Tibial artery (tissue), 4 donors: Measurements from ENCODE around the gene COL27A1.
A peak's percentile ranks its signal among the peaks of the same experiment; 100 is the strongest.

Source experiments
- DNase-seq, 2 donors: peaks; one replicate each; pipeline ENCODE4 v3.0.0-alpha.2; 2019
- H3K27ac ChIP-seq, 2 donors: fragments of 200-600 bp; sonication (generic) in 1 of 2; 1 replicate in 1 of 2; 2 replicates in 1 of 2; pipeline ENCODE4 v1.5.1; 2018 to 2019; ENCODE audit warnings: mild to moderate bottlenecking in 1 of 2
- H3K27me3 ChIP-seq, 2 donors: fragments of 200-600 bp; sonication (generic) in 1 of 2; one replicate each; pipeline versions ENCODE4 v1.5.1 to v1.6.0; 2016 to 2019
- H3K36me3 ChIP-seq, 3 donors: fragments of 200-600 bp; sonication (generic) in 2 of 3; one replicate each; pipeline ENCODE4 v1.5.1; 2016 to 2019; ENCODE audit warnings: mild to moderate bottlenecking in 2 of 3
- H3K4me1 ChIP-seq, 4 donors: fragments of 200-600 bp; sonication (generic) in 2 of 4; 1 replicate in 3 of 4; 2 replicates in 1 of 4; pipeline ENCODE4 v1.5.1; 2016 to 2019
- H3K4me3 ChIP-seq, 2 donors: fragments of 200-600 bp; sonication (generic) in 1 of 2; 1 replicate in 1 of 2; 2 replicates in 1 of 2; pipeline ENCODE4 v1.5.1; 2018 to 2019; ENCODE audit warnings: mild to moderate bottlenecking in 2 of 2
- H3K9me3 ChIP-seq, 3 donors: fragments of 200-600 bp; sonication (generic) in 1 of 3; one replicate each; pipeline ENCODE4 v1.5.1; 2016 to 2019
- CTCF ChIP-seq, 2 experiments: fragments of 200-600 bp in 1 of 2; fragments of 450-650 bp in 1 of 2; IDR thresholded peaks; one replicate each; pipeline ENCODE4 v1.5.1; 2017 to 2019; ENCODE audit warnings: antibody characterized with exemption in 2 of 2, mild to moderate bottlenecking in 1 of 2, moderate library complexity in 1 of 2
- intact Hi-C: fragments of 100-400 bp; cut with DNase I; formaldehyde crosslinking; loops from one replicate; pipeline ENCODE4 v1.15.0; 2023; ENCODE audit warnings: low total_unique reads

COL27A1 gene

DNA sequence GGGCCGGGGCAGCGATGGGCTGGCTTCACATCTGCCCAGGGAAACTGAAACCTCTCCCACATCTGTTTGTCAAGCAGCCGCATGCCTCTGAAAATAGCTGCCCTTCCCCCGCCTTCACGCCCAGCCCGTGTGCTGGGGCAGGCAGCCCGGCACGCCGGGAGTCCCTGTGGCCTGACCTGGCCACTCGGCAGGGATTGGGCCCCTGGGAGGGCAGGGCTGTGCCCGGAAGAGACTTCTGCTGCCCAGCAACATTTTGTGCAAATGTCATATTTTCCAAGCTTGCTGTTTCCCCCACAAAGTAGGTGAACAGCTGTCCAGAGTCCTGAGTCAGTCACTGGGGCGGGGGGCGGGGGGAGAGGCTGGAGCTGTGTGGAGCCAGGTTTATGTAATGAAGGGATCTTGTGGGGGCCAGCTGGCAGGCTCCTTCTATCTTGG, 8.2 kb downstream of the COL27A1 start:
- Histone ChIP-seq H3K4me3 (peak overlapping the region; percentile 29 to 43), H3K9me3 (no peaks in the 10 kb centered on the region), H3K36me3 (peaks cover 0 to 6% (median 0%) of the 10 kb centered on the region in 3 donors), H3K4me1 (peaks cover 0 to 47% (median 37%) of the 10 kb centered on the region in 4 donors), H3K27me3 (no peaks in the 10 kb centered on the region), H3K27ac (peak overlapping the region; percentile 53 to 59)
- peak; percentile 56 to 89 for DNase-seq
- no peak for TF ChIP-seq CTCF (IDR thresholded peaks at IDR 0.05)
- intact Hi-C loops, result loop anchor here (10.0 kb wide), 1 partner anchor 51 kb away; no protein-coding TSS in a partner anchor

DNA sequence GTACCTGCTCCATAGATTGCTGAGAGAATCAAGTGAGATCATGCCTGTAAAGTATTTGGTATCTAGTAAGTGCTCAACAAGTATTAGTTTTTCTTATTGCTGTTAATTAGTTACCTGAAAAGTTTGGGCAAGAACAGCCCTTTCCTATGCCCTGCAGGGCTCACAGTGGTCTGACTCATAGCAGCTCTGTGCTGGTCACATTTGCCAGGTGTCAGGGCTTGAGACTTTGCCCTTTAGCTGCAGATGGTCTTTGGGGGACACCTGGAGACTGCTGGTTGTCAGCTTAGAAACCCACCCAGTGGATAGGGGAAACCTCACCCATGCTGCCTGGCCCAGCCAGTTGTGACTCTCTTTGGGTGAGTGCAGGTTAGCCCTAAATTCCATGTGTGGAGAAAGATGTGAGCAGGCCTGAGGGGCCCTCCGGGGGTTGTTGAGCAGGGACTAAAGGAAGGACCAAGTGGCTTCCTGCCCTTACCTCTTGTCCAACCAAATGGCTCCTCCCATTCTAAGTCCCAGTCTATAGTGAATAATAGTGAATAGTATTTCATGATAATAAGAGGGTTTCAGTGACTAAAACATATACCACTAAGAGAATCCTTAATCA, 9.0 kb downstream of the COL27A1 start:
- Histone ChIP-seq H3K36me3 (peaks cover 0 to 6% (median 0%) of the 10 kb centered on the region in 3 donors), H3K27me3 (no peaks in the 10 kb centered on the region), H3K4me3 (no peak overlapping the region), H3K9me3 (no peaks in the 10 kb centered on the region), H3K27ac (peak overlapping the region; percentile 53 to 59), H3K4me1 (peaks cover 0 to 51% (median 44%) of the 10 kb centered on the region in 4 donors)
- DNase-seq, result no peak
- intact Hi-C loops, result loop anchor here (10.0 kb wide), 1 partner anchor 51 kb away; no protein-coding TSS in a partner anchor
- no peak for TF ChIP-seq CTCF (IDR thresholded peaks at IDR 0.05)

DNA sequence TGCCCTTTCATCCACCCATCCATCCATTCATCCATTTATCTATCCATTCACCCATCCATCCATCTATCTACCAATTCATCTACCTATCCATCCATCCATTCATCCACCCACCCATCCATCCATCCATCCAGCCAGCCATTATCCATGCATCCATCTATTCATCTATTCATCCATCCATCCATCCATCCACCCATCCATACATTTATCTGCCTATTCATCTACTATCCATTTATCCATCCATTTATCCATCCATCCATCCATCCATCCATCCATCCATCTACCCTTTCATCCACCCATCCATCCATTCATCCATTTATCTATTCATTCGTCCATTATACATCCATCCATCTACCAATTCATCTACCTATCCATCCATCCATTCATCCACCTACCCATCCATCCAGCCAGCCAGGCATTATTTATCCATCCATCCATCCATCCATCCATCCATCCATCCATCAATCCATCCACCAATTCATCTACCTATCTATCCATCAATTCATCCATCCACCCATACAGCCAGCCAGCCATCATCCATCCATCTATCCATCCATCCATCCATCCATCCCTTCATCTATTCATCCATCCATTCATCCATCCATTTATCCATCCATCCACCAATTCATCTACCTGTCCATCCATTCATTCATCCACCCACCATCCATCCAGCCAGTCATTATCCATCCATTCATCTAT, 10.2 kb downstream of the COL27A1 start:
- Histone ChIP-seq H3K27me3 (no peaks in the 10 kb centered on the region), H3K4me3 (no peak overlapping the region), H3K4me1 (peaks cover 0 to 63% (median 55%) of the 10 kb centered on the region in 4 donors), H3K36me3 (peaks cover 0 to 6% (median 0%) of the 10 kb centered on the region in 3 donors), H3K9me3 (no peaks in the 10 kb centered on the region), H3K27ac (no peak overlapping the region)
- no peak for TF ChIP-seq CTCF (IDR thresholded peaks at IDR 0.05)
- intact Hi-C loops, result loop anchor here (10.0 kb wide), 1 partner anchor 49 kb away; no protein-coding TSS in a partner anchor
- no peak for DNase-seq

- intact Hi-C loops, result loop anchor here (10.0 kb wide), 1 partner anchor 49 kb away; no protein-coding TSS in a partner anchor
- TF ChIP-seq CTCF (IDR thresholded peaks at IDR 0.05), result no peak
- H3K27me3 ChIP-seq, result no peaks in the 10 kb centered on the region
Observed at GRCh38 chr9:114166103-114166470, 10.8 kb downstream of the COL27A1 start.

DNA sequence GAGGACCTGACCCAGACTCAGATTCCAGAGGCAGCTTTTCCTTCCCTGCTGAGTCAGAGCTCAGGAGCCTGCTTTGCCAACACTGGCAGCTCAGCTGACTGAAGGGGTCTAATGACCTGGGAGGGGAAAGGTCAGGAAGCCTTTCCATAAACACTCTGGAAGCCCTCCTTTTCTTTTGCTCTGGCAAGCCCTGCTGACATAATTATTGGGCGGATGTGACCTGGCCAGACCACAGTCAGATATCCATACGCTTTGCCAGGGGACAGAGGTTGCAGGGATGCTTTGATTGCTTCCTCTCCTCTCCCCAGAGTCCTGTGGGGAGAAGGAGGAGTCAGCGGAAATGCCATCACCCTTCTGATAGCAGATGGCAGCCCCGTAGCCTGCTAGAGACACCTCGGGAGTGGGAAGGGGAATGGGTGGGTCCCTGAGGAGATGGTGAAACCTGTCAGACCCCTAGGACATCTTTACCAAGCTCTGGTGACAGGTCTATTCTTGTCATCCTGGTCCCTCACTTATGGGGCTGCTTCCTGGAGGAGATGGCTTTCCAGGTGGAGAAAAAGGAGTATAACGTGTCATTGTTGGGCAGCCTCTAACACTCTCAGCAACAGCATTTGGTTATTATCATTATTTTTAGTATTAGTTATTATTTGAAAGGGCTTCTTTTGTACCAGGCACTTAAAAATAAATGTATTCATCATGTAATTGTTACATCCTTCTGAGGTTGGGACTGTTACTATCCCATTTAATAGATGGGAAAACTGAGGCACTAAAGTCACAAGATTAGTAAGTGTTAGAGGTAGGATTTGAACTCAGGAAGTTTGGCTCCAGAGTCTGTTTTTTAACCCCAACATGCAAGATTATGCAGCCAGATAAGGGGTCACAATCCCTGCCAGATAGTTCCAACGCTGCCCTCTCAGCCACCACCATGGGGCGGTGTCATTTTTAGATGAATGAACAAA, 11.6 kb downstream of the COL27A1 start:
- Histone ChIP-seq H3K27me3 (no peaks in the 10 kb centered on the region), H3K4me3 (no peak overlapping the region), H3K4me1 (peaks cover 0 to 69% (median 57%) of the 10 kb centered on the region in 4 donors), H3K36me3 (peaks cover 0 to 6% (median 0%) of the 10 kb centered on the region in 3 donors), H3K9me3 (no peaks in the 10 kb centered on the region), H3K27ac (peak overlapping the region; percentile 59 to 67)
- DNase-seq, result no peak
- no peak for TF ChIP-seq CTCF (IDR thresholded peaks at IDR 0.05)
- intact Hi-C loops, result loop anchor here (10.0 kb wide), 1 partner anchor 48 kb away; no protein-coding TSS in a partner anchor

More at GRCh38 chr9:114166103-114166470, 10.8 kb downstream of the COL27A1 start:
- no peak for DNase-seq
- peaks cover 0 to 6% (median 0%) of the 10 kb centered on the region in 3 donors for H3K36me3 ChIP-seq
- no peak overlapping the region for H3K4me3 ChIP-seq
- H3K27ac ChIP-seq, result no peak overlapping the region
- no peaks in the 10 kb centered on the region for H3K9me3 ChIP-seq
- H3K4me1 ChIP-seq, result peaks cover 0 to 69% (median 57%) of the 10 kb centered on the region in 4 donors
